ENCODE data around the gene SPAST.
"Not testable (repeated sequence)": the region's sequence is repeated elsewhere in the genome, so short reads cannot be mapped to it uniquely, and the experiment has no call there.

The SPAST gene

GRCh38 chr2:32063310-32064020 is at the start of gene SPAST:
TSS of gene SPAST (plus strand) at chr2:32063556. CDS start at chr2:32063832, 276 bp downstream.
- FAIRE-seq: peak; percentile 88
- peak; percentile 98 for DNase-seq (ENCODE audit: insufficient read length, low spot score)

- FAIRE-seq; DNase-seq (ENCODE audit: insufficient read length, low spot score): not testable (repeated sequence)
Measured at GRCh38 chr2:32018789-32019482, 44.4 kb upstream of the SPAST start.

- not testable (repeated sequence) for FAIRE-seq; DNase-seq (ENCODE audit: insufficient read length, low spot score)
Measured at GRCh38 chr2:32034198-32034887, 29.0 kb upstream of the SPAST start.

GRCh38 chr2:32039447-32040219 is 23.7 kb upstream of the SPAST start, which contains the start of gene DPY30:
TSS of gene DPY30 (minus strand) at chr2:32039805. CDS start at chr2:32039456, 349 bp downstream.
- FAIRE-seq (peak; percentile 73), DNase-seq (ENCODE audit: insufficient read length, low spot score) (peak; percentile 95)

- FAIRE-seq (no peak), DNase-seq (ENCODE audit: insufficient read length, low spot score) (no peak)
Measured at GRCh38 chr2:32043561-32043960, 19.8 kb upstream of the SPAST start.

- FAIRE-seq (no peak), DNase-seq (ENCODE audit: insufficient read length, low spot score) (no peak)
Measured at GRCh38 chr2:32051836-32052439, 11.4 kb upstream of the SPAST start.

- FAIRE-seq: not testable (repeated sequence)
Measured at GRCh38 chr2:32054583-32054982, 8.8 kb upstream of the SPAST start.

GRCh38 chr2:32058130-32058529 is 5.2 kb upstream of the SPAST start:
- DNase-seq (ENCODE audit: insufficient read length, low spot score) (no peak), FAIRE-seq (peak; percentile 42)

More at GRCh38 chr2:32054583-32054982, 8.8 kb upstream of the SPAST start:
- not testable (repeated sequence) for DNase-seq (ENCODE audit: insufficient read length, low spot score)

GRCh38 chr2:32060266-32060665 is 3.1 kb upstream of the SPAST start:
- DNase-seq (ENCODE audit: insufficient read length, low spot score): no peak
- FAIRE-seq: no peak

GRCh38 chr2:32061430-32061829 is 1.9 kb upstream of the SPAST start:
- FAIRE-seq: no peak
- DNase-seq (ENCODE audit: insufficient read length, low spot score): no peak

GRCh38 chr2:32061973-32062861 is 1.1 kb upstream of the SPAST start:
- no peak for FAIRE-seq

GRCh38 chr2:32064021-32064601 is 755 bp downstream of the SPAST start:
- FAIRE-seq: no peak
- no peak for DNase-seq (ENCODE audit: insufficient read length, low spot score)

More at GRCh38 chr2:32061973-32062861, 1.1 kb upstream of the SPAST start:
- peak; percentile 53 for DNase-seq (ENCODE audit: insufficient read length, low spot score)

- FAIRE-seq: no peak
- DNase-seq (ENCODE audit: insufficient read length, low spot score): no peak
Measured at GRCh38 chr2:32064713-32065112, 1.4 kb downstream of the SPAST start.

GRCh38 chr2:32067549-32067948 is 4.2 kb downstream of the SPAST start:
- FAIRE-seq: no peak
- no peak for DNase-seq (ENCODE audit: insufficient read length, low spot score)

- DNase-seq (ENCODE audit: insufficient read length, low spot score): no peak
- FAIRE-seq: no peak
Measured at GRCh38 chr2:32074134-32074506, 10.8 kb downstream of the SPAST start.

- no peak for FAIRE-seq
- no peak for DNase-seq (ENCODE audit: insufficient read length, low spot score)
Measured at GRCh38 chr2:32095671-32096070, 32.3 kb downstream of the SPAST start.

- no peak for DNase-seq (ENCODE audit: insufficient read length, low spot score)
- FAIRE-seq: no peak
Measured at GRCh38 chr2:32108111-32108510, 44.8 kb downstream of the SPAST start.

- DNase-seq (ENCODE audit: insufficient read length, low spot score): no peak
- FAIRE-seq: no peak
Measured at GRCh38 chr2:32118055-32118454, 54.7 kb downstream of the SPAST start.

- DNase-seq (ENCODE audit: insufficient read length, low spot score): no peak
- no peak for FAIRE-seq
Measured at GRCh38 chr2:32119161-32119560, 55.8 kb downstream of the SPAST start.

Measured in HTR-8/SVneo (cell line).